Measurements from ENCODE around the gene SNX7.

SNX7 gene

DNA sequence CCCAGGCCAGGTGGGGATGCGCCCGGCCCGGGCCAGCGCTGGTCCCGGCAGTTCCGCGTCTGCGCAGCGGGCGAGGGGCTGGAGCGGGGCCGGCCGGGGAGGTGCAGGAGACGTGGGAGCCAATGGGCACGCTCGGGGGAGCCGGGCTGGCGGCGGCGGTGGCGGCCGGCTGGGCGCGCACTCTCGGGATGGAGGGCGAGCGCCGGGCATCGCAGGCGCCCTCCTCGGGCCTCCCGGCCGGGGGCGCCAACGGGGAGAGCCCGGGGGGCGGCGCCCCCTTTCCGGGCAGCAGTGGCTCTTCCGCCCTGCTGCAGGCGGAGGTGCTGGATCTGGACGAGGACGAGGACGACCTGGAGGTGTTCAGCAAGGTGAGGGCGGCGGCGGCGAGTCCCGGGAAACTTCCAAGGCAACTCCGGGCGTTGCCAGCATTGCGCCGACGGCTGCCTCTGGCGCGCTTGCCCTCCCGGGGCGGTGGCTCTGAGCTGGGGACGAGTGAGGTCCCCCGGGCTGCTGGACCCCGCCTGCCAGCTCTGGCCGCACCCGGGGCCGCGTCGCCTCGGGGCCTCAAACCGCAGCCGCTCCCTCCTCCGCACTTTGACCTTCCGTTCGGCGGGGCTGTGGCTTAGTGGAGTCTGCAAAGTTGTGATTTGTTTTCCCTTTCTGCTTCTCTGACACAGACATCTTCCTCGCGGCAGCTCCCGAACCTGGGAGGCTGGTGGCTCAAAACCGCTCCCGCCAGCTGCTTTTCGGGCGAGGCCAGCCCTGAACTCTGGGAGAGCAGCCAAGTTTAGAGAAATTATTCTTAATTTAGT is at the start of gene SNX7:
Gene SNX7, plus strand, starts transcription at position 178 of the 812 bp plus-strand sequence. Its CDS starts 11 bp downstream, at position 189.
- Histone ChIP-seq H4K20me1 (ENCODE audit: insufficient read depth, low read length) (no peaks in the 10 kb centered on the region), H3K79me2 (ENCODE audit: insufficient read depth, low read length) (no peaks in the 10 kb centered on the region), H2AFZ (ENCODE audit: low read depth, low read length) (no peak within 1 kb of the TSS), H3K4me2 (ENCODE audit: insufficient read depth, low read length) (no peak within 1 kb of the TSS), H3K4me3 (ENCODE audit: low read depth in 1 of 2, low read length in 2 of 2) (no peak within 1 kb of the TSS), H3K9me3 (ENCODE audit: insufficient read depth, low read length, severe bottlenecking) (peaks cover 2% of the 10 kb centered on the region), H3K27ac (ENCODE audit: low read length) (no peak within 1 kb of the TSS), H3K36me3 (ENCODE audit: insufficient read depth, low read length) (no peaks in the 10 kb centered on the region), H3K27me3 (ENCODE audit: insufficient read depth, low read length, poor library complexity) (no peaks in the 10 kb centered on the region), H3K9ac (ENCODE audit: low read depth, low read length) (no peak within 1 kb of the TSS), H3K4me1 (ENCODE audit: insufficient read depth, low read length) (no peaks in the 10 kb centered on the region)
- TF ChIP-seq EZH2 (IDR thresholded peaks at IDR 0.05; ENCODE audit: borderline replicate concordance, low read depth, low read length, severe bottlenecking) (no peak), CTCF (IDR thresholded peaks at IDR 0.05; ENCODE audit: borderline replicate concordance, extremely low read depth, low read length, poor library complexity, severe bottlenecking) (no peak)
- DNase-seq: no peak
- no peak for ATAC-seq (ENCODE audit: insufficient read depth, low read depth)

DNA sequence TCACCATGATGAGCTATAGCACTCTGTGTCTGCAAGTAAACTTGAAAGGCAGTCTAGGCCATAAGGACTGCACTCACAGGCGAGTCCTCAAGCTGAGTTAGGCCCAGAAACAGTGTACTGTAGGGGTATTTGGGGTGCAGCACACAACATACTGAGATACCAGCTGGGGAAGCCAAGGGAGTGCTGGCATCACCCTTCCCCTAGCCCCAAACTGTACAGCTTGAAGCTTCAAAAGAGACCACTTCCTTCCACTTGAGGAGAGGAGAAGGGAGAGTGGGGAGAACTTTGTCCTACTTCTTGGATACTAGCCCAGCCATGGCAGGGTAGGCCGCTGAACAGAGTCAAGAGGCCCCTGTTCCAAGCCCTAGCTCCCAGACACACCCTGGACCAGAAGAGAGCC is 24.2 kb upstream of the SNX7 start:
- Histone ChIP-seq H3K4me2 (ENCODE audit: insufficient read depth, low read length) (no peak overlapping the region), H3K9me3 (ENCODE audit: insufficient read depth, low read length, severe bottlenecking) (peaks cover 2% of the 10 kb centered on the region), H3K79me2 (ENCODE audit: insufficient read depth, low read length) (no peaks in the 10 kb centered on the region), H2AFZ (ENCODE audit: low read depth, low read length) (no peak overlapping the region), H3K36me3 (ENCODE audit: insufficient read depth, low read length) (no peaks in the 10 kb centered on the region), H3K4me1 (ENCODE audit: insufficient read depth, low read length) (no peaks in the 10 kb centered on the region), H3K4me3 (ENCODE audit: low read depth in 1 of 2, low read length in 2 of 2) (no peak overlapping the region), H3K27ac (ENCODE audit: low read length) (no peak overlapping the region), H3K27me3 (ENCODE audit: insufficient read depth, low read length, poor library complexity) (no peaks in the 10 kb centered on the region), H3K9ac (ENCODE audit: low read depth, low read length) (no peak overlapping the region), H4K20me1 (ENCODE audit: insufficient read depth, low read length) (no peaks in the 10 kb centered on the region)
- ATAC-seq (ENCODE audit: insufficient read depth, low read depth): peak; percentile 78
- no peak for TF ChIP-seq EZH2 (IDR thresholded peaks at IDR 0.05; ENCODE audit: borderline replicate concordance, low read depth, low read length, severe bottlenecking)
- TF ChIP-seq CTCF (IDR thresholded peaks at IDR 0.05; ENCODE audit: borderline replicate concordance, extremely low read depth, low read length, poor library complexity, severe bottlenecking): no peak
- peak; percentile 27 for DNase-seq

DNA sequence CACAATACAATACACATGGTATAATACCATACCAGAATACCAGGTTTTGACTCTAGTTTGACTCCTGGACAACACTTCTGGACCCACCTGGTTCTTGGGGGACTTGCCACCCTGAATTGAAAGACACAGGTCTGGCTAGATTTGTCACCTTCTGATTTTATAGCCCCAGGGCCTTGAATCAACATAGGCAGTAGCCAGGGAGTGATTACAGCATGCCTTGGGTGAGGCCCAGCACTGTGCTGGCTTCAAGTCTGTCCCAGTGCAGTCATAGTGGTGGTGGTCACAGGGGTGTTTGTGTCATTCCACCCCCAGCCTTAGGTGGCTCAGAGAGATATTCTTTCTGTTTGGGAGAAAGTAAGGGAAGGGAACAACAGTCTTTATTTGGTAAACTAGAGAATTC is 23.3 kb upstream of the SNX7 start:
- Histone ChIP-seq H4K20me1 (ENCODE audit: insufficient read depth, low read length) (no peaks in the 10 kb centered on the region), H3K4me2 (ENCODE audit: insufficient read depth, low read length) (no peak overlapping the region), H3K27me3 (ENCODE audit: insufficient read depth, low read length, poor library complexity) (no peaks in the 10 kb centered on the region), H3K36me3 (ENCODE audit: insufficient read depth, low read length) (no peaks in the 10 kb centered on the region), H3K9ac (ENCODE audit: low read depth, low read length) (no peak overlapping the region), H3K9me3 (ENCODE audit: insufficient read depth, low read length, severe bottlenecking) (peaks cover 2% of the 10 kb centered on the region), H3K4me3 (ENCODE audit: low read depth in 1 of 2, low read length in 2 of 2) (no peak overlapping the region), H2AFZ (ENCODE audit: low read depth, low read length) (no peak overlapping the region), H3K4me1 (ENCODE audit: insufficient read depth, low read length) (no peaks in the 10 kb centered on the region), H3K27ac (ENCODE audit: low read length) (no peak overlapping the region), H3K79me2 (ENCODE audit: insufficient read depth, low read length) (no peaks in the 10 kb centered on the region)
- no peak for ATAC-seq (ENCODE audit: insufficient read depth, low read depth)
- TF ChIP-seq EZH2 (IDR thresholded peaks at IDR 0.05; ENCODE audit: borderline replicate concordance, low read depth, low read length, severe bottlenecking) (no peak), CTCF (IDR thresholded peaks at IDR 0.05; ENCODE audit: borderline replicate concordance, extremely low read depth, low read length, poor library complexity, severe bottlenecking) (no peak)
- DNase-seq: no peak
